ENCODE data around the gene TMEM184A.
A peak's percentile ranks its signal among the peaks of the same experiment; 100 is the strongest.
"Not testable (repeated sequence)": the region's sequence is repeated elsewhere in the genome, so short reads cannot be mapped to it uniquely, and the experiment has no call there.

The TMEM184A gene

DNA sequence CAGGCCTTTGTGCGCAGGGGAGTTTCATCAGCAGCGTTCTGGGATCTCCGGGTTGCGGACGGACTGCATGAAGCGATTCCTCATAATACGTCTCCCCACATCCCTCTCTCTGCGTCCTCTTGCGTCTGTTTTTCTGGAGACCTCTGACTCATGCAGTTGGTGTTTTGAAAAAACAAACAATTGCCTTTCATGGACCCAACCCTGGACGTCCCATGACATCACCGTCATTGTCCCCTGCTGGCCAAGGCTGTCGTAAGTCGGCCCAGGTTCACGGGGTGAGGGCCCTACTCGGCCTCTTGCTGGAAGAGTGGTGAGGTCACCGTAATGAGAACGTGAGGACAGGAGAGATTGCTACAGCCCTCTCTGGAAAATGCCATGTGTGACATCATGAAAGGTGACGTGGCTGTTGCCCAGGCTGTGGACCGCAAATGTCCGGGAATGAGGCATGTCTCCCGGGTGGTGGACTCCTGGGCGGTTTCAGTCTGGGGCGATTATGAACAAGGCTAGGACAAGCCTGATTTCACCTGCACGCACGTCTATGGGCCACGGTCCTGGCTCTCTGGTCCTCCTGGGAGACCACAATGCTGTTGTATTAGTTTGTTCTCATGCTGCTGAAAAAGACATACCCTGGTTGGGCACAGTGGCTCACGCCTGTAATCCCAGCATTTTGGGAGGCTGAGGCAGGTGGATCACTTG, 35.3 kb downstream of the TMEM184A start:
- DNase-seq, result no peak

DNA sequence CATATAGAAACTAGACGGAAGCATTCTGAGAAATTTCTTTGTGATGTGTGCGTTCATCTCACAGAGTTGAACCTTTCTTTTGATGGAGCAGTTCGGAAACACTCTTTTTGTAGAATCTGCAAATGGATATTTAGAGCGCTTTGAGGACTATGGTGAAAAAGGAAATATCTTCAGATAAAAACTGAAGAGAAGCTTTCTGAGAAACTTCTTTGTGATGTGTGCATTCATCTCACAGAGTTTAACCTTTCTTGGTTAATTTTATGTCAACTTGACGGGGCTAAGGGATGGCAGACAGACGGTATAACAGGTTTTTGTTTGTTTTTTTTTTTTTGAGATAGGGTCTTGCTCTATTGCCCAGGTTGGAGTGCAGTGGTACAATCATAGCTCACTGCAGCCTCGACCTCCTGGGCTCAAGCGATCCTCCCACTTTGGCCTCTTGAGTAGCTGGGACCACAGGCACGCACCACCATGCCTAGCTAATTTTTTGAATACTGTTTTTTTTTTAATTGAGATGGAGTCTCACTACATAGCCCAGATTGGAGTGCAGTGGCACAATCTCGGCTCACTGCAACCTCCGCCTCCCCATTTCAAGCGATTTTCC, 36.6 kb downstream of the TMEM184A start:
- not testable (repeated sequence) for DNase-seq

DNA sequence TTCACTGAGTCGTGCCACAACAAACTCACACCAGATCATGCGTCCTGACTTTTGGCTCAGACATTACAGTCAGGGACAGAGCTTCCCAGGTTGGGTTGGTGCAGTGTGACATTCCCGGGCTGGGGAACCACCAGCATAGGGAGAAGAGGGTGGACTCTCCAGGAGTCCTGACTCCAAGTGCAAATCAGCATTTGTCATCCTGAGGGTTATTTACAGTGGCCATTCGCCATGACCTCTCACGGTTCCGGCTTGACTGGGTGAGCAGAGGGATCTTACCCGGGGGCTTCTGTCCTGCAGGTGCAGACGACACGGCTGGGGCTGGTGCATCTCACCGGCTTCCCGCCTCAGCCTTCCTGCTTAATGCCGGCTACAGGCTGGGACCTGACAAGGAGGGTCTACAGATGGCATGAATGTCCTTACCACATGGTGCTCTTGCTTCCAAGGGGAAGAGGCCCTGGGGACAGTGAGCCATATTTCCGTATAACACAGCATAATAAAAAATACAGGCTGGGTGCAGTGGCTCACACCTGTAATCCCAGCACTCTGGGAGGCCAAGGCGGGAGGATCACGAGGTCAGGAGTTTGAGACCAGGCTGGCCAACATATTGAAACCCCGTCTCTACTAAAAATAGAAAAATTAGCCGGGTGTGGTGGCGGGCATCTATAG, 39.3 kb downstream of the TMEM184A start:
- no peak for DNase-seq

DNA sequence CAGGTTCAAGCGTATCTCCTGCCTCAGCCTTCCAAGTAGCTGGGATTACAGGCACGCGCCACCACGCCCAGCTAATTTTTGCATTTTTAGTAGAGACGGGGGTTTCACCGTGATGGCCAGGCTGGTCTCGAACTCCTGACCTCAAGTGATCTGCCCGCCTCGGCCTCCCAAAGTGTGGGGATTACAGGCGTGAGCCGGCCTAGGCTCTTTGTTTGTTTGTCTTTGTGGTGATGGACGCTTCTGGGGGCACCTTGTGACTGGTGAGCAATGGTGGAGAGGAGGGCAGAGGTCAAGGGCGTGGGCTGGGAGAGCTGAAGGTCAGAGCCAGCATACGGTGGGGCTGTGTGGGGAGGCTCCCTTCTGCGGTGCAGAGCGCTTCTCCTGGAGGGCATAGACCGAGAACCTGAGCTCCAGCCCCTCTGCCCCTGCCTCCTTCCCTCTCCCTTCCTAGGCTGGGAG, 40.5 kb downstream of the TMEM184A start:
- DNase-seq, result not testable (repeated sequence)

DNA sequence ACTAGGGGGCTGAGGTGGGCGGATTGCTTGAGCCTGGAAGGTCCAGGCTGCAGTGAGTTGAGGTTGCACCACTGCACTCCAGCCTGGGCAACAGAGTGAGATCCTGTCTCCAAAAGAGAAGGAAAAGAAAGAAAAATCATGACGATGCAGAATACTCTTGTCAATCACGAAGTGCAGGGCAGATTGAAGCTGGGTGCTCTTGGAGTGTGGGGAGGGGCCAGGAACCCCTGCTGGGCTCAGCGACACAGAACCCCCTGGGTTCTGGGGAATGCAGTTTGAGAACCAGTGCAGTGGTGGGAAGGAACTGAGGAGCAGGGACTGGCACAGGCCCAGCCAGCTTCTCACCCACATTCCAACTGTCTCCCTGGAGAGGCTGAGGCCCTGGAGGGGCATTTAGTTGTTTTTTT, 41.0 kb downstream of the TMEM184A start:
- DNase-seq, result no peak

GRCh38 chr7:1514407-1514806, 41.6 kb downstream of the TMEM184A start:
- DNase-seq, result no peak

- DNase-seq, result no peak
Observed at GRCh38 chr7:1513657-1514095, 42.3 kb downstream of the TMEM184A start.

- DNase-seq, result peak; percentile 34 to 35
Observed at GRCh38 chr7:1512781-1513656, 43.0 kb downstream of the TMEM184A start.

DNA sequence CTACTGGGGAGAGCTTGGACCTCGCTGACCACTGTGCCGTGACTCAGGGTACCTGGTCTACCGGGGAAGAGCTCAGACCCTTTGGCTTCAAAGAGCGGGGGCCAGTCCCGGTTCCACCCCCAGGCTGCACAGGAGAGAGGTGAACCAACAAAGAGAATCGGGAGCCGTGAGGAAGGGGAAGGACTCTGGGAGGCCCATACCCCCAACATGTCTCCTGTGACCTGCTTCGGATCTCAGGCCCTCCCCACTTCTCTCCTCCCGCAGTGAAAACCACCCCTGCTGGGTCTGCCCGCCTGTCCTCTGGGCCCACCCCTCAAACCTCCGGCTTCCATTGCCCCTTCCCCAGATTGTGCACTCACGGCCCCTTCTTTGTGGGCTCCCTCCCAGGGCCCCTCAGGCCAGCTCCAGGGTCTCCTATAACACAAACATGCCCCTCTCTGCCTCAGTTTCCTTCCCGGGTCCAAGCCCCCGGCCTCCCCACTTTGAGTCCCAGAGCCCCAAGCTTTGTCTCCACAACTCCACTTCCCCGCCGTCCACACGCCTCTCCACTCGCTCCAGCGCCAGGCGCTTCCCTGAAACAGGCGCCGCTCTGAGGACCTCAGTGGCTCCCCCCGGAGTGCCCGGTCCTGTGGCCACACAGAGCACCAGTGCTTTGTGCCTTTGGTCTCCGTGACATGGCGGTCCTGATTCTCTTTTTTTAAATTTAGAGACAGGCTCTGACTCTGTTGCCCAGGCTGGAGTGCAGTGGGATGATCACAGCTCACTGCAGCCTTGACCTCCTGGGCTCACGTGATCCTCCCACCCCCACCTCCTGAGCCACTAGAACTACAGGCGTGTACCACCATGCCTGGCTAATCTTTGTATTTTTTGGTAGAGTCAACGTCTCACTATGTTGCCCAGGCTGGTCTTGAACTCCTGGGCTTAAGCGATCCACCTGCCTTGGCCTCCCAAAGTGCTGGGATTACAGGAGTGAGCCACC, 44.3 kb downstream of the TMEM184A start:
- DNase-seq, result no peak

- DNase-seq, result no peak
Observed at GRCh38 chr7:1510780-1511154, 45.2 kb downstream of the TMEM184A start.

GRCh38 chr7:1509226-1509625, 46.8 kb downstream of the TMEM184A start:
- no peak for DNase-seq

DNA sequence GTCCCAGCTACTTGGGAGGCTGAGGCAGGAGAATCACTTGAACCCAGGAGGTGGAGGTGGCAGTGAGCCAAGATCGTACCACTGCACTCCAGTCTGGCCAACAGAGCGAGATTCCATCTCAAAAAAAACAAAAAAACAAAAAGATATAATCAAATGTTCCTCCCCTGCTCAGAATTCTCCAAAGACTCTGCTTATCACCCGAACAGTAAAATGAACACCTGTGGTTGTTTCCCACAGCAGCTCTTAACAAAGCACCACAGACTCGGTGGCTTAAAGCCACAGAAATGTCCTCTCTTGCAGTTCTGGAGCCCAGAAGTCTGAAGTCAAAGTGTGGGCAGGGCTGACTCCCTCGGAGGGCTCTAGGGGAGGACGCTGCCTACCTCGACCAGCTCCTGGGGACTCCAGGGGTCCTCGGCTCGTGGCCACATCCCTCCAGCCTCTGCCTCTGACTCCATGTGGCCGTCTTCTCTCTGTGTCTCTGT, 47.7 kb downstream of the TMEM184A start:
- DNase-seq, result no peak

- DNase-seq, result no peak
Observed at GRCh38 chr7:1505731-1506550, 50.1 kb downstream of the TMEM184A start.

DNA sequence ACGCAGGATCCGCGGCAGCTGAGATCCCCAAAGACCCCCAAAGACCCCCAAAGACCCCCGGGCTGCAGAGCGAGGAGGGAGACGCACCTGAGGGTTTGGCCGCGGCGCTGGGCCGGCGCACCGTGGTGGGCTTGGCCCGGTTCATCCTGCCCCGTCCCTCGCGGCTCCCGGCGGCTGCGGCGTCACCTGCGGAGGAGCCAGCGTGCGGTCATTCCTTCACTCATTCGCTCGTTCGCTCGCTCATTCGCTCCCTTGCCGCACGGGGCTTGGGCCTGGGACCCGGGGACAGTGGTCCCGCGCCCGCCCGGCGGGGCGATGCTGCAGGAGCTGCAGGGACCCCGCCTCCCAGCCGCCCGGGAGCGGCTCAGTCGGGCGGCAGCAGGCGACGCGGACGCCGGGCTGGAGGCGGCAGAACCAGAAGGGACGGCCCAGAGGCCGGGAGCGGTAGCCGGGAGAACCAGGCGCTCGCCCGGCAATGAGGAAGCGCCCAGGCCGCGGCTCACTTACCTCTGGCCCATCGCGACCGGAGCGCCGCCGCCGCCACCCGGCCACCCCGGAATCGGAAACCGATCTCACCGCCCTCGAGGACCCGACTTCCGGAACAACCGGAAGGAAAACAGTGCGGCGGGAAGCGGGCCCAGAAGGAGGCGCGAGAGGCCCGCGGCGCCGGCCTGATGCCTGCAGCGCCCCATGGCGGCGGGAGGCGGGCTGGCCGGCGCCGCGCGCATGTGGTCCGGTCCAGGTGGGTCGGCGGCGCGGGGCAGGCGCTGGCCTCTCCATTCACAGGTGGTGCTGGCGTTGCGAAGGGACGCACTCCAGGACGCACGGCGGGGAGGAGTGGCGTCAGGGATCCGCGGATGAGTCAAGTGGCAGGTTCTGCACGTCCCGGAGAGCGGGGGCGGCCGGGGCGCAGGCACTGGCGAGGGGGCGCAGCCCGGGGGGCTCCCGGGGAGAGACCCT, 51.9 kb downstream of the TMEM184A start, which contains the start of gene INTS1:
Gene INTS1 (minus strand): TSS at position 574 of the 960 bp plus-strand sequence. CDS start 429 bp downstream, at position 145.
- peak; percentile 80 to 83 for DNase-seq

DNA sequence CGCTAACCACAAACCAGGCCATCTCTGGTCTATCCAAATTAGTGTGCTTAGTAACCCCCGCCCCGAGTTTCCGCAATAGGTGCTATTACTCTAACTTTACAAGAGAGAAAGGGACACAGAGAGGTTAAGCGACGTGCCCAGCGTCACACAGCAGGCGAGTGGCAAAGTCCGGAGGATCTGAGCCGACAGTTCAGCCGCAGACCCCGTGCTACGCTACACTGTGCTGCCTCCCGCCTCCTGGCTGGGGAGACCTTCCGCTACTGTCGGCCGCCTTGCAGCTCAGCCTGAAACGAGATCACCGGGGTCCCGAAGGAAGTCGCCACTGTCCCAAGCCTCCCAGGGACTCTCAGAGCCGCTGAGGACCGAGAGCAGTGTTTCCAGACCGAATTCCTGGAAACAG, 52.6 kb downstream of the TMEM184A start:
- no peak for DNase-seq

DNA sequence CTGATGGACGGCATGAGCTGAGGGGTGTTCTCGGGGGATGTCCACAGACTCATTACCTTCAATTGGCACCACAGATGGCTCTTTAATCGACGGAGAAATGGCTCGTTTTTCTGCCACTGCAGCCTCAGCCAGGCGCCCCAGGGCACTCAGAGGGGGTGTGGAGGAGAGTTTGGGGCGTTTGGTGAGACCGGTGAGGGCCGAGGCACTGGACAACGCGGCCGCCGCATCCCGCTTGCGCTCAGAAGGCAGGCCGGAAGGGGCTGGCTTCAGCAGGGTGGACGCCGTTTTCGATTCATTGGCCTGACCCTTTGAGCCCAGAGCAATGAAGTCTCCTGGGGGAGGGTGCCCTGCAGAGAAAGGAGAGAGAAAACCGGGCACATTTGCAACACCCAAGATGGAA, 53.2 kb downstream of the TMEM184A start:
- no peak for DNase-seq

- DNase-seq, result no peak
Observed at GRCh38 chr7:1501487-1502270, 54.3 kb downstream of the TMEM184A start.

- no peak for DNase-seq
Observed at GRCh38 chr7:1500064-1500807, 55.8 kb downstream of the TMEM184A start.

Data from activated CD4-positive, alpha-beta T cell treated with anti-CD3 and anti-CD28 coated beads, Interleukin-2, amount 50 U/mL, for 4 hours (primary cell).